ENCODE measurements around the gene ATRN.

ATRN gene

GRCh38 chr20:3674995-3675900, 204.4 kb downstream of the ATRN start:
- DNase-seq (ENCODE audit: low read depth in 3 of 3), result no peak

GRCh38 chr20:3677733-3678132, 206.9 kb downstream of the ATRN start:
- no peak for DNase-seq (ENCODE audit: low read depth in 3 of 3)

GRCh38 chr20:3678198-3678597, 207.4 kb downstream of the ATRN start:
- DNase-seq (ENCODE audit: low read depth in 3 of 3), result no peak

- no peak for DNase-seq (ENCODE audit: low read depth in 3 of 3)
Observed at GRCh38 chr20:3678856-3679720, 208.3 kb downstream of the ATRN start.

- DNase-seq (ENCODE audit: low read depth in 3 of 3), result no peak
Observed at GRCh38 chr20:3679749-3680700, 209.2 kb downstream of the ATRN start.

- no peak for DNase-seq (ENCODE audit: low read depth in 3 of 3)
Observed at GRCh38 chr20:3680701-3681351, 210.0 kb downstream of the ATRN start.

GRCh38 chr20:3681352-3681930, 210.6 kb downstream of the ATRN start:
- no peak for DNase-seq (ENCODE audit: low read depth in 3 of 3)

- no peak for DNase-seq (ENCODE audit: low read depth in 3 of 3)
Observed at GRCh38 chr20:3681931-3682781, 211.3 kb downstream of the ATRN start, which contains the start of gene ADAM33. ADAM33 (minus strand) TSS chr20:3682010; CDS start chr20:3682004, 6 bp downstream.

GRCh38 chr20:3685341-3685740, 214.5 kb downstream of the ATRN start:
- no peak for DNase-seq (ENCODE audit: low read depth in 3 of 3)

- DNase-seq (ENCODE audit: low read depth in 3 of 3), result no peak
Observed at GRCh38 chr20:3686421-3686820, 215.6 kb downstream of the ATRN start.

GRCh38 chr20:3686867-3687321, 216.1 kb downstream of the ATRN start:
- DNase-seq (ENCODE audit: low read depth in 3 of 3), result no peak

- DNase-seq (ENCODE audit: low read depth in 3 of 3), result no peak
Observed at GRCh38 chr20:3687655-3688054, 216.8 kb downstream of the ATRN start.

- no peak for DNase-seq (ENCODE audit: low read depth in 3 of 3)
Observed at GRCh38 chr20:3689978-3690377, 219.2 kb downstream of the ATRN start.

- DNase-seq (ENCODE audit: low read depth in 3 of 3), result no peak
Observed at GRCh38 chr20:3690413-3690812, 219.6 kb downstream of the ATRN start.

GRCh38 chr20:3691306-3691705, 220.5 kb downstream of the ATRN start:
- no peak for DNase-seq (ENCODE audit: low read depth in 3 of 3)

- no peak for DNase-seq (ENCODE audit: low read depth in 3 of 3)
Observed at GRCh38 chr20:3691897-3692296, 221.1 kb downstream of the ATRN start.

- no peak for DNase-seq (ENCODE audit: low read depth in 3 of 3)
Observed at GRCh38 chr20:3692706-3693294, 222.0 kb downstream of the ATRN start.

- no peak for DNase-seq (ENCODE audit: low read depth in 3 of 3)
Observed at GRCh38 chr20:3693376-3693775, 222.6 kb downstream of the ATRN start.

GRCh38 chr20:3694864-3695263, 224.0 kb downstream of the ATRN start:
- no peak for DNase-seq (ENCODE audit: low read depth in 3 of 3)

Data from stimulated activated CD4-positive, alpha-beta T cell treated with anti-CD3 and anti-CD28 coated beads, TNF-alpha, amount 100 ng/mL, for 48 hours (primary cell).